ENCODE measurements around the gene MRPS23.
A peak's percentile ranks its signal among the peaks of the same experiment; 100 is the strongest.

MRPS23 gene

GRCh38 chr17:57877803-57878377 lies 28.0 kb upstream of the MRPS23 start:
- no peak for DNase-seq

- DNase-seq = no peak
Measured at GRCh38 chr17:57876866-57877237, 27.0 kb upstream of the MRPS23 start.

- no peak for DNase-seq
Measured at GRCh38 chr17:57876023-57876865, 26.4 kb upstream of the MRPS23 start.

- DNase-seq = no peak
Measured at GRCh38 chr17:57875290-57876022, 25.6 kb upstream of the MRPS23 start.

- no peak for DNase-seq
Measured at GRCh38 chr17:57874434-57875289, 24.8 kb upstream of the MRPS23 start.

GRCh38 chr17:57874058-57874419 lies 24.2 kb upstream of the MRPS23 start:
- DNase-seq = no peak

- DNase-seq = no peak
Measured at GRCh38 chr17:57873261-57874057, 23.6 kb upstream of the MRPS23 start.

- DNase-seq = no peak
Measured at GRCh38 chr17:57872536-57872935, 22.7 kb upstream of the MRPS23 start.

- DNase-seq = no peak
Measured at GRCh38 chr17:57871863-57872262, 22.0 kb upstream of the MRPS23 start.

GRCh38 chr17:57871155-57871554 lies 21.3 kb upstream of the MRPS23 start:
- DNase-seq = no peak

- no peak for DNase-seq
Measured at GRCh38 chr17:57870283-57870635, 20.4 kb upstream of the MRPS23 start.

- DNase-seq = no peak
Measured at GRCh38 chr17:57869617-57870282, 19.9 kb upstream of the MRPS23 start.

- no peak for DNase-seq
Measured at GRCh38 chr17:57868910-57869616, 19.2 kb upstream of the MRPS23 start.

GRCh38 chr17:57868007-57868909 lies 18.4 kb upstream of the MRPS23 start:
- peak; percentile 66 for DNase-seq

GRCh38 chr17:57867126-57867525 lies 17.3 kb upstream of the MRPS23 start:
- DNase-seq = no peak

GRCh38 chr17:57866723-57867122 lies 16.9 kb upstream of the MRPS23 start:
- DNase-seq = no peak

GRCh38 chr17:57866319-57866718 lies 16.5 kb upstream of the MRPS23 start:
- DNase-seq = no peak

- DNase-seq = no peak
Measured at GRCh38 chr17:57864273-57864672, 14.4 kb upstream of the MRPS23 start.

- no peak for DNase-seq
Measured at GRCh38 chr17:57862694-57863667, 13.1 kb upstream of the MRPS23 start.

Measured in CD4-positive, alpha-beta T cell treated with Interferon gamma for 1 hour (primary cell).